HCEC 1CT (cell line): ENCODE measurements around the gene ZNF280A.
A peak's percentile ranks its signal among the peaks of the same experiment; 100 is the strongest.

Experiments used
- DNase-seq: peaks from one replicate; pipeline ENCODE4 v3.0.0-alpha.2; 2017

Gene ZNF280A

DNA sequence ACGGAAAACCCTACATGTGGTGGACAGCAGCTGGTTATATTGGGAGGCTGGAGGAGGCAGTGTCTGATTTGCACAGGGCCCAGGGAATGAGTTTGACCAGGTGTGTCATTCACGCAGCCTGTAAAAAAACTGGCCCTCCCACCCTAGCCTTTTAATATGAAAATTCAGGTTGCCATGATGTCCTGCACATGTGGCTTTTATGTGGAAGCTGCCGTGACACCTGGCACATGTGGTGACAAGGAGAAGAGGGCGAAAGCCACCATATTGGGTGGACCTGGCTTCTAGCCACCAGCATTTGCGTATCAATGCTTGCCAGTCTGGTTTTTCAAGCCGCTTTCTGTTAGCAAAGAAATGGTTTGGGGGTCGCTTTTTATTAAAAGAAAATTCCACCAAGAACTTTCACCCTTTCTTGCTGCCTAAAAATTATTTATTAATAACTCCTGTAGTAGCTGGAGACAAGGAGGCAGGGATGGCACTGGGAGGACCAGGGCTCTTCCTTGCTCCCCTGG, 54.9 kb downstream of the ZNF280A start:
- DNase-seq, result no peak

DNA sequence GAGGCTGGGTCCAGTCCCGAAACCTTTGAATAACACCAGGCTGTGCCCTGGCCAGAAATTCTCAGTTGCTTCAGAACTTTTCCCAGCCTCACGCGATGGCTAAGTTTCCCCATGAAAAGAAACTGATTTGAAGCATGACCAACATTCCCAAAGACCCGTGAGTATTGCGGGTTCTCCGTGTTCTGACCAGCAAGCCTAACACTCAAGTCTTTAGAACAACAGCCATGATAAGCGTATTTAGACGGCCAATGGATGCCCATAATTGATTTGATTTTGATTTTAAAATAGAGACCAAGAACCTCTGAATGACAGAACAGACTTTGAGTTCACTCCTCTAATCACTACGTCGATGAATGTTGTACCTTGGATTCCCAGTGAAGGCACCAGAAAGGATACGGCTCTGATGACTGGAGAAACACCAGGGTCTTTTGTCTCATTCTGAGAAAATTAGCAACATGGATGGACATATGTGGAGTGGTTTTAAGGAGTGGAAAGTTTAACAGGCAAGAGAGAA, 55.5 kb downstream of the ZNF280A start:
- no peak for DNase-seq

DNA sequence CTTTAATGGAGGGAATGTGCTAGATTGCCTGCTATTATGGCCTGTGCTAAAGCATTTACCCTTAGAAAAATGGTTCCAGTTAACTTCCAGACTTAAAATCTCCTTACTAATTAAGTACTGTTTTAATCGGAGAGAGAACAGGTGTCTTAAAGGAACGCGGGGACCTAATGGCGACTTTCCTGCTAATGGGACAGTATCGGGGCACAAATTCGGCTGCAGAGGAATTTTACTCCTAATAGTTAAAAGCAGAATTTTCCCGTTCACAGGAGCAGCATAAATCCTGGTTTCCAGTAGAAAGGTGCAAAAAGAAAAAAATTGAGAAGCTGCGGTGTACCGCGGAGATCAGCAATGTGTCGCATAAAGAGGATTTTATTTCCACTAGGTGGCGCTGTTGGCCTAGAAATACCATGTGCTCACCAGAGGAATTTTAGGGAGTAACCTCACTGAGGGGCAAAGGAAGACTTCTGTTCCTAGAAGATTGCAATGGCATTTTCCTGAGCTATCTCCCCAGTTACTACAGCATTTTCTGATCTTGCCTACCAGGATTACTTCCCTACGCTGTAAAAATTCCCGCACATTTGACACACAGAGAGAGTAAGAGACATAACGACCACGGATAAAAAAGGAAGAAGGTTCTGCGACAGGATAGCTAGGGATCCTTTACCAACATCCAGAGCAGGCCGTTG, 56.1 kb downstream of the ZNF280A start:
- DNase-seq, result peak; percentile 51
